K562 (cell line): ENCODE data around the gene DCTN2. TPM values are rescaled to one million over a fixed set of nuclear protein-coding genes. Genes with fewer than 3 reads are reported as not detected.

Experiments
- CBFA2T2 ChIP-seq: fragments of 450-650 bp; conservative IDR thresholded peaks from 2 replicates; pipeline ENCODE4 v1.6.1; 2017; ENCODE audit warnings: mild to moderate bottlenecking
- CBFA2T3 ChIP-seq: fragments of 450-650 bp; IDR thresholded peaks from 2 replicates; pipeline ENCODE4 v1.6.1; 2017
- CEBPG ChIP-seq, 3 experiments: fragments of 200-800 bp in 1 of 3; sonication (Bioruptor generic) in 1 of 3; sonication (generic) in 1 of 3; formaldehyde crosslinking in 1 of 3; IDR thresholded peaks in 2 of 3; conservative IDR thresholded peaks in 1 of 3; 2 replicates each; pipeline versions ENCODE4 v1.6.1 to v1.8.0; 2016 to 2022; ENCODE audit warnings: missing compliant biosample characterization in 2 of 3, missing genetic modification characterization in 2 of 3, mild to moderate bottlenecking in 1 of 3, missing genetic modification reagents in 1 of 3
- DPF2 ChIP-seq: fragments of 450-650 bp; IDR thresholded peaks from 2 replicates; pipeline ENCODE4 v1.6.1; 2016
- ELF4 ChIP-seq: fragments of 450-650 bp; formaldehyde crosslinking; IDR thresholded peaks from 2 replicates; pipeline ENCODE4 v1.4.0; 2022; ENCODE audit warnings: missing genetic modification characterization
- FOXK2 ChIP-seq, 2 experiments: fragments of 450-650 bp; IDR thresholded peaks in 1 of 2; conservative IDR thresholded peaks in 1 of 2; 2 replicates each; pipeline ENCODE4 v1.6.1; 2016; ENCODE audit warnings: low read depth in 2 of 2, mild to moderate bottlenecking in 1 of 2
- HLTF ChIP-seq: fragments of 450-650 bp; IDR thresholded peaks from 2 replicates; pipeline ENCODE4 v1.6.1; 2016
- ID3 ChIP-seq, 2 experiments: fragments of 250-450 bp in 1 of 2; fragments of 450-650 bp in 1 of 2; sonication (Bioruptor Pico) in 1 of 2; IDR thresholded peaks; 2 replicates each; pipeline versions ENCODE4 v1.6.1 to v1.8.0; 2016 to 2021; ENCODE audit warnings: mild to moderate bottlenecking in 2 of 2, moderate library complexity in 2 of 2, missing compliant biosample characterization in 1 of 2, missing genetic modification characterization in 1 of 2
- KDM2B ChIP-seq: fragments of 250-450 bp; sonication (Bioruptor Pico); IDR thresholded peaks from 2 replicates; pipeline ENCODE4 v1.8.0; 2021; ENCODE audit warnings: mild to moderate bottlenecking, moderate library complexity
- L3MBTL2 ChIP-seq: fragments of 450-650 bp; IDR thresholded peaks from 2 replicates; pipeline ENCODE4 v1.6.1; 2016; ENCODE audit warnings: mild to moderate bottlenecking, moderate library complexity
- LARP7 ChIP-seq: fragments of 450-650 bp; IDR thresholded peaks from 2 replicates; pipeline ENCODE4 v1.6.1; 2016
- MAZ ChIP-seq, 2 experiments: fragments of 450-650 bp in 1 of 2; sonication (generic) in 1 of 2; formaldehyde crosslinking; IDR thresholded peaks in 1 of 2; conservative IDR thresholded peaks in 1 of 2; 2 replicates each; pipeline versions ENCODE4 v1.4.0 to v1.5.0; 2020; ENCODE audit warnings: mild to moderate bottlenecking in 1 of 2, missing genetic modification reagents in 1 of 2
- MECOM ChIP-seq: fragments of 250-450 bp; sonication (Bioruptor Pico); IDR thresholded peaks from 2 replicates; pipeline ENCODE4 v1.8.0; 2022; ENCODE audit warnings: inconsistent platforms
- NBN ChIP-seq: fragments of 450-650 bp; IDR thresholded peaks from 2 replicates; pipeline ENCODE4 v1.6.1; 2016; ENCODE audit warnings: low read depth, mild to moderate bottlenecking
- PATZ1 ChIP-seq: fragments of 250-450 bp; sonication (Bioruptor Pico); IDR thresholded peaks from 2 replicates; pipeline ENCODE4 v1.5.0; 2020; ENCODE audit warnings: mild to moderate bottlenecking, borderline replicate concordance
- PHB2 ChIP-seq: fragments of 450-650 bp; IDR thresholded peaks from 2 replicates; pipeline ENCODE4 v1.6.1; 2017; ENCODE audit warnings: low read depth
- POLR2H ChIP-seq: IDR thresholded peaks from 2 replicates; pipeline ENCODE4 v1.6.1; 2016; ENCODE audit warnings: missing genetic modification characterization, low read depth, mild to moderate bottlenecking, control low read depth, missing compliant biosample characterization, moderate library complexity
- TFAP4 ChIP-seq: sonication (generic); formaldehyde crosslinking; IDR thresholded peaks from 2 replicates; pipeline ENCODE4 v1.8.0; 2022; ENCODE audit warnings: missing genetic modification reagents, mild to moderate bottlenecking, moderate library complexity, borderline replicate concordance
- ZBTB26 ChIP-seq: fragments of 450-650 bp; formaldehyde crosslinking; IDR thresholded peaks from 2 replicates; pipeline ENCODE4 v1.4.0; 2022; ENCODE audit warnings: missing genetic modification characterization
- ZNF780A ChIP-seq: fragments of 250-450 bp; sonication (Bioruptor Pico); IDR thresholded peaks from 2 replicates; pipeline ENCODE4 v1.5.0; 2021; ENCODE audit warnings: mild to moderate bottlenecking
- polyA plus RNA-seq, 8 experiments: library from polyadenylated mRNA; depleted of rRNA in 4 of 8; stranded (reverse) in 5 of 8; unstranded in 3 of 8; fragments of >200 nt; fragmentation: Nextera tagmentation in 2 of 8; fragmentation: Illumina TruSeq in 1 of 8; extraction: Ambion mirVana in 2 of 8; extraction: Trizol in 1 of 8; gene quantifications; 2 replicates each; pipeline versions ENCODE4 v1.2.1 to v1.2.3, GENCODE V29; 2011 to 2014; ENCODE audit warnings: inconsistent platforms in 1 of 8, missing spikeins in 1 of 8
- total RNA-seq, 7 experiments: library from RNA; depleted of rRNA in 6 of 7; stranded (reverse); fragments of >200 nt in 6 of 7; fragmentation: Illumina TruSeq in 2 of 7; extraction: Trizol in 2 of 7; gene quantifications; 2 replicates each; pipeline versions ENCODE4 v1.2.1 to v1.2.3, GENCODE V29; 2011 to 2021; ENCODE audit warnings: low replicate concordance in 1 of 7

The DCTN2 gene
- total and polyA plus RNA-seq, 9 of the 15 experiments (the other 6 are each of a cell fraction or from before 2014, with no cell fraction given) = 43.6 to 270 (median 125) TPM

GRCh38 chr12:57488402-57489156 is 58.4 kb downstream of the DCTN2 start (continued):
- peak; percentile 53; the same call in 1 of the 2 replicates for TF ChIP-seq CEBPG (CRISPR knock-in tag; IDR thresholded peaks at IDR 0.05)
- no peak for TF ChIP-seq CEBPG (tag; conservative IDR thresholded peaks at IDR 0.05 in 1 of 2, IDR thresholded peaks at IDR 0.05 in 1 of 2)
- TF ChIP-seq ID3 (CRISPR knock-in tag; IDR thresholded peaks at IDR 0.05) = no peak
- TF ChIP-seq ID3 (tag; IDR thresholded peaks at IDR 0.05) = no peak
- TF ChIP-seq DPF2 = 0 out of 2 replicates have a peak, but pooled peaks have one; percentile 35
- peak; percentile 92; the same call in 1 of the 2 replicates for TF ChIP-seq LARP7
- 0 out of 2 replicates have a peak, but pooled peaks have one; percentile 14 for TF ChIP-seq CBFA2T2
- 0 out of 2 replicates have a peak, but pooled peaks have one; percentile 16 for TF ChIP-seq CBFA2T3
- peak; percentile 58; the same call in 1 of the 2 replicates for TF ChIP-seq PHB2
- no peak for TF ChIP-seq MECOM (CRISPR knock-in tag)
- TF ChIP-seq NBN = peak; percentile 14; the same call in 1 of the 2 replicates
- 0 out of 2 replicates have a peak, but pooled peaks have one; percentile 9 for TF ChIP-seq ZBTB26 (CRISPR knock-in tag)
- TF ChIP-seq FOXK2 (conservative IDR thresholded peaks at IDR 0.05 in 1 of 2, IDR thresholded peaks at IDR 0.05 in 1 of 2; ENCODE audit: low read depth in 2 of 2) = 0 out of 4 replicates have a peak, but pooled peaks of 1 of the 2 experiments have one; percentile 38
- TF ChIP-seq HLTF = peak; percentile 10; the same call in 1 of the 2 replicates
- peak; percentile 59; the same call in 1 of the 2 replicates for TF ChIP-seq TFAP4 (CRISPR knock-in tag)
- TF ChIP-seq KDM2B (CRISPR knock-in tag) = no peak
- no peak for TF ChIP-seq L3MBTL2
- TF ChIP-seq ELF4 = peak; percentile 57; the same call in 1 of the 2 replicates
- TF ChIP-seq ZNF780A (CRISPR knock-in tag) = no peak
- peak; percentile 38; the same call in 1 of the 2 replicates for TF ChIP-seq POLR2H (tag)
- 0 out of 4 replicates have a peak, but pooled peaks of 1 of the 2 experiments have one; percentile 8 for TF ChIP-seq MAZ (CRISPR knock-in tag; conservative IDR thresholded peaks at IDR 0.05 in 1 of 2, IDR thresholded peaks at IDR 0.05 in 1 of 2)
- TF ChIP-seq PATZ1 (CRISPR knock-in tag) = 0 out of 2 replicates have a peak, but pooled peaks have one; percentile 49
